Measurements from ENCODE around the gene APC.

APC gene

GRCh38 chr5:112878760-112879159, 141.1 kb downstream of the APC start (continued):
- TF ChIP-seq PRDM2 (tag by site-specific recombination; IDR thresholded peaks at IDR 0.05; ENCODE audit: borderline replicate concordance) (no peak), ZNF664 (tag by site-specific recombination; IDR thresholded peaks at IDR 0.05) (no peak), BCL6B (tag by site-specific recombination; IDR thresholded peaks at IDR 0.05) (peak; percentile 53; the same call in 1 of the 2 replicates), ZNF555 (tag by site-specific recombination; conservative IDR thresholded peaks at IDR 0.05) (no peak), ZBTB1 (tag by site-specific recombination; IDR thresholded peaks at IDR 0.05) (no peak), KLF17 (tag by site-specific recombination; IDR thresholded peaks at IDR 0.05) (no peak), OSR2 (tag by site-specific recombination; IDR thresholded peaks at IDR 0.05) (peak; percentile 79), ZNF677 (tag by site-specific recombination; IDR thresholded peaks at IDR 0.05) (peak; percentile 56; the same call in 1 of the 2 replicates), SP7 (tag by site-specific recombination; IDR thresholded peaks at IDR 0.05) (0 out of 2 replicates have a peak, but pooled peaks have one; percentile 19), ZFP37 (tag by site-specific recombination; IDR thresholded peaks at IDR 0.05) (no peak), ZNF747 (tag by site-specific recombination; IDR thresholded peaks at IDR 0.05) (no peak), ZNF571 (tag by site-specific recombination; IDR thresholded peaks at IDR 0.05) (no peak)

- peaks cover 4% of the 10 kb centered on the region for H3K4me1 ChIP-seq (ENCODE audit: control insufficient read depth, insufficient read depth, low read length)
- H3K9me3 ChIP-seq (ENCODE audit: control insufficient read depth, insufficient read depth, low read depth, low read length): no peaks in the 10 kb centered on the region
- peaks cover 42 to 79% of the 10 kb centered on the region in 2 experiments for H3K36me3 ChIP-seq (ENCODE audit: control insufficient read depth in 2 of 2, insufficient read depth in 1 of 2, low read length in 2 of 2)
- ChIA-PET POLR2A (interaction anchor here (0.9 to 1.3 kb wide), 4 partner anchors 20 to 608 kb away, joined by 3 to 5 read pairs (median 4); partner anchors contain the start of genes DCP2, MCC and SRP19), CTCF (interaction anchor here (0.6 to 0.8 kb wide), 5 partner anchors 9 to 26 kb away, joined by 3 read pairs; no protein-coding TSS in a partner anchor)
- TF ChIP-seq SCRT2 (tag by site-specific recombination; IDR thresholded peaks at IDR 0.05) (peak; percentile 26; the same call in 1 of the 2 replicates), ZNF580 (tag by site-specific recombination; IDR thresholded peaks at IDR 0.05) (no peak), GLIS1 (tag by site-specific recombination; IDR thresholded peaks at IDR 0.05) (no peak), ZNF785 (tag by site-specific recombination; IDR thresholded peaks at IDR 0.05) (no peak), ZNF10 (tag by site-specific recombination; IDR thresholded peaks at IDR 0.05) (peak; percentile 87), ATF2 (tag by site-specific recombination; IDR thresholded peaks at IDR 0.05; ENCODE audit: low read depth) (peak; percentile 69)
- H3K27ac ChIP-seq (ENCODE audit: extremely low read depth, low read depth, low read length): no peak overlapping the region
- H3K4me3 ChIP-seq (ENCODE audit: low read depth, low read length): no peak overlapping the region
Observed at GRCh38 chr5:112880219-112880964, 142.7 kb downstream of the APC start.
